Karpas-422 (cell line): ENCODE measurements around the gene C14orf180. TPM values are rescaled to one million over a fixed set of nuclear protein-coding genes. Genes with fewer than 3 reads are reported as not detected.
"Not testable (repeated sequence)": the region's sequence is repeated elsewhere in the genome, so short reads cannot be mapped to it uniquely, and the experiment has no call there.

Source experiments
- DNase-seq: peaks from one replicate; pipeline ENCODE4 v3.0.0-alpha.2; 2015
- H2AFZ ChIP-seq: fragments of 200-600 bp; sonication (generic); 2 replicates; pipeline ENCODE4 v1.6.1; 2014; ENCODE audit warnings: antibody characterized with exemption, low read length, mixed read lengths
- H3K27ac ChIP-seq: fragments of 200-600 bp; sonication (generic); 2 replicates; pipeline ENCODE4 v1.5.1; 2014; ENCODE audit warnings: mild to moderate bottlenecking, low read length, moderate library complexity
- H3K27me3 ChIP-seq: fragments of 200-600 bp; sonication (generic); 2 replicates; pipeline ENCODE4 v1.6.1; 2014; ENCODE audit warnings: low read length, mixed read lengths
- H3K36me3 ChIP-seq: fragments of 200-600 bp; sonication (generic); 2 replicates; pipeline ENCODE4 v1.6.1; 2014; ENCODE audit warnings: low read length, mixed read lengths; ENCODE audit not compliant: insufficient read depth
- H3K4me1 ChIP-seq: fragments of 200-600 bp; sonication (generic); 2 replicates; pipeline ENCODE4 v1.6.1; 2014; ENCODE audit warnings: mild to moderate bottlenecking, low read length, mixed read lengths
- H3K4me2 ChIP-seq: fragments of 200-600 bp; sonication (generic); 2 replicates; pipeline ENCODE4 v1.6.1; 2014; ENCODE audit warnings: low read length, low read depth, mild to moderate bottlenecking; ENCODE audit not compliant: poor library complexity, severe bottlenecking
- H3K4me3 ChIP-seq: fragments of 200-600 bp; sonication (generic); 2 replicates; pipeline ENCODE4 v1.5.1; 2014; ENCODE audit warnings: mild to moderate bottlenecking, antibody characterized with exemption, low read length, mixed read lengths
- H3K79me2 ChIP-seq: fragments of 200-600 bp; sonication (generic); 2 replicates; pipeline ENCODE4 v1.6.1; 2014; ENCODE audit warnings: mild to moderate bottlenecking, low read length, mixed read lengths
- H3K9ac ChIP-seq: fragments of 200-600 bp; sonication (generic); 2 replicates; pipeline ENCODE4 v1.6.0; 2014; ENCODE audit warnings: low read length
- H3K9me2 ChIP-seq: fragments of 200-600 bp; sonication (generic), shearing (Covaris generic); replicated peaks from 2 replicates; pipeline ENCODE4 v1.6.0; 2014; ENCODE audit warnings: mild to moderate bottlenecking, low read length, moderate library complexity; ENCODE audit not compliant: insufficient read depth
- H3K9me3 ChIP-seq: fragments of 300-700, 200-600 bp; sonication (generic); 2 replicates; pipeline ENCODE4 v1.6.1; 2014; ENCODE audit warnings: low read length, mixed read lengths
- H4K20me1 ChIP-seq: fragments of 200-600 bp; sonication (generic); 2 replicates; pipeline ENCODE4 v1.6.1; 2014; ENCODE audit warnings: mild to moderate bottlenecking, antibody characterized with exemption, low read length, low read depth; ENCODE audit not compliant: insufficient read depth
- total RNA-seq: library from RNA; depleted of rRNA; stranded (reverse); fragments of >200 nt; shearing (Covaris generic); gene quantifications from 2 replicates; pipeline ENCODE4 v1.2.3, GENCODE V29; 2014; ENCODE audit warnings: low replicate concordance

C14orf180 gene
- total RNA-seq, 1 experiment from 2014 or later = not detected

- H3K9me3 ChIP-seq = peaks cover 6% of the 10 kb centered on the region
- no peak overlapping the region for H3K9ac ChIP-seq
- peaks cover 5% of the 10 kb centered on the region; the same call in 1 of the 2 replicates for H3K4me1 ChIP-seq
- H2AFZ ChIP-seq = no peak overlapping the region
- H3K36me3 ChIP-seq = no peaks in the 10 kb centered on the region
- H3K4me2 ChIP-seq = no peak overlapping the region
- H3K79me2 ChIP-seq = no peaks in the 10 kb centered on the region
- DNase-seq = no peak
- H3K27ac ChIP-seq = no peak overlapping the region
- no peaks in the 10 kb centered on the region; the same call in 1 of the 2 replicates for H3K27me3 ChIP-seq
- H3K4me3 ChIP-seq = no peak overlapping the region
- no peaks in the 10 kb centered on the region for H3K9me2 ChIP-seq
- H4K20me1 ChIP-seq = 0 out of 2 replicates have a peak, but pooled peaks cover 18% of the 10 kb centered on the region
These were observed 53.9 kb downstream of the C14orf180 start for GRCh38 chr14:104633276-104634137.

- no peaks in the 10 kb centered on the region; the same call in 1 of the 2 replicates for H3K27me3 ChIP-seq
- H3K36me3 ChIP-seq = no peaks in the 10 kb centered on the region
- H3K9ac ChIP-seq = no peak overlapping the region
- no peak for DNase-seq
- no peaks in the 10 kb centered on the region for H3K79me2 ChIP-seq
- peaks cover 5% of the 10 kb centered on the region; the same call in 1 of the 2 replicates for H3K4me1 ChIP-seq
- H2AFZ ChIP-seq = no peak overlapping the region
- no peak overlapping the region for H3K27ac ChIP-seq
- peaks cover 2% of the 10 kb centered on the region for H3K9me3 ChIP-seq
- no peak overlapping the region for H3K4me3 ChIP-seq
- no peak overlapping the region for H3K4me2 ChIP-seq
- no peaks in the 10 kb centered on the region for H3K9me2 ChIP-seq
- peaks cover 21% of the 10 kb centered on the region for H4K20me1 ChIP-seq
These were observed 54.7 kb downstream of the C14orf180 start for GRCh38 chr14:104634138-104634760.

GRCh38 chr14:104634886-104635570 is 55.5 kb downstream of the C14orf180 start:
- Histone ChIP-seq H3K36me3 (no peaks in the 10 kb centered on the region), H3K9me2 (no peaks in the 10 kb centered on the region), H3K9ac (no peak overlapping the region), H3K4me3 (no peak overlapping the region), H2AFZ (no peak overlapping the region), H3K79me2 (no peaks in the 10 kb centered on the region), H3K4me2 (no peak overlapping the region), H3K9me3 (no peaks in the 10 kb centered on the region), H3K27ac (no peak overlapping the region), H4K20me1 (peaks cover 27% of the 10 kb centered on the region), H3K4me1 (peaks cover 5% of the 10 kb centered on the region), H3K27me3 (no peaks in the 10 kb centered on the region)
- DNase-seq = no peak

- H3K79me2 ChIP-seq = no peaks in the 10 kb centered on the region
- DNase-seq = no peak
- H2AFZ ChIP-seq = no peak overlapping the region
- H3K9me2 ChIP-seq = no peaks in the 10 kb centered on the region
- no peaks in the 10 kb centered on the region for H3K9me3 ChIP-seq
- no peaks in the 10 kb centered on the region for H3K27me3 ChIP-seq
- peaks cover 8% of the 10 kb centered on the region for H3K4me1 ChIP-seq
- H3K4me3 ChIP-seq = no peak overlapping the region
- no peak overlapping the region for H3K4me2 ChIP-seq
- no peak overlapping the region for H3K9ac ChIP-seq
- H3K36me3 ChIP-seq = no peaks in the 10 kb centered on the region
- H4K20me1 ChIP-seq = peaks cover 32% of the 10 kb centered on the region
- H3K27ac ChIP-seq = no peak overlapping the region
These were observed 56.2 kb downstream of the C14orf180 start for GRCh38 chr14:104635717-104636116.

GRCh38 chr14:104636131-104636530 is 56.6 kb downstream of the C14orf180 start:
- Histone ChIP-seq H3K79me2 (no peaks in the 10 kb centered on the region), H3K4me3 (no peak overlapping the region), H4K20me1 (peaks cover 32% of the 10 kb centered on the region), H3K36me3 (no peaks in the 10 kb centered on the region), H3K9me2 (no peaks in the 10 kb centered on the region), H3K9me3 (no peaks in the 10 kb centered on the region), H3K27me3 (no peaks in the 10 kb centered on the region), H3K4me2 (no peak overlapping the region), H3K4me1 (peaks cover 8% of the 10 kb centered on the region), H3K27ac (no peak overlapping the region), H2AFZ (no peak overlapping the region), H3K9ac (no peak overlapping the region)
- DNase-seq = no peak

GRCh38 chr14:104636846-104637545 is 57.4 kb downstream of the C14orf180 start:
- peaks cover 32% of the 10 kb centered on the region for H4K20me1 ChIP-seq
- H3K9me3 ChIP-seq, H3K9me2 ChIP-seq, H3K27me3 ChIP-seq, DNase-seq, H3K9ac ChIP-seq, H3K27ac ChIP-seq, H3K36me3 ChIP-seq, H3K79me2 ChIP-seq, H2AFZ ChIP-seq, H3K4me3 ChIP-seq, H3K4me1 ChIP-seq, H3K4me2 ChIP-seq: not testable (repeated sequence)

GRCh38 chr14:104637546-104638003 is 58.0 kb downstream of the C14orf180 start:
- H3K9ac ChIP-seq = no peak overlapping the region
- H3K79me2 ChIP-seq = no peaks in the 10 kb centered on the region
- DNase-seq = no peak
- no peaks in the 10 kb centered on the region for H3K27me3 ChIP-seq
- H3K4me1 ChIP-seq = peaks cover 8% of the 10 kb centered on the region
- no peak overlapping the region for H3K4me3 ChIP-seq
- H2AFZ ChIP-seq = no peak overlapping the region
- no peaks in the 10 kb centered on the region for H3K9me2 ChIP-seq
- H4K20me1 ChIP-seq = peaks cover 32% of the 10 kb centered on the region
- no peak overlapping the region for H3K4me2 ChIP-seq
- no peaks in the 10 kb centered on the region for H3K9me3 ChIP-seq
- no peak overlapping the region for H3K27ac ChIP-seq
- H3K36me3 ChIP-seq = no peaks in the 10 kb centered on the region
